ENCODE results near the gene TMF1.

DNA sequence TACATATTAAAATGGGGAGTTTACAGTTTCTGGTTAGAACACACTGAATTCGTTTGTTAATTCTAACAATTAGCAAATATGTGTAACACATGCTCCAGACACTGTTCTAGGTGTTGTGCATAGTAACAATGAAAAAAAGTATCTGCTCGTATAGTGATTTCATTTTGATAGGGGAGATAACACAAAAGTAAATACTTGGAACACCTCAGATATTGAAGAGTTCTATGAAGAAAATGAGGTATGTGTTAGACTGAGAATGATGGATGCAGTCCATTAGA is 6.8 kb upstream of the TMF1 start:
- TF ChIP-seq, protein P1, sequence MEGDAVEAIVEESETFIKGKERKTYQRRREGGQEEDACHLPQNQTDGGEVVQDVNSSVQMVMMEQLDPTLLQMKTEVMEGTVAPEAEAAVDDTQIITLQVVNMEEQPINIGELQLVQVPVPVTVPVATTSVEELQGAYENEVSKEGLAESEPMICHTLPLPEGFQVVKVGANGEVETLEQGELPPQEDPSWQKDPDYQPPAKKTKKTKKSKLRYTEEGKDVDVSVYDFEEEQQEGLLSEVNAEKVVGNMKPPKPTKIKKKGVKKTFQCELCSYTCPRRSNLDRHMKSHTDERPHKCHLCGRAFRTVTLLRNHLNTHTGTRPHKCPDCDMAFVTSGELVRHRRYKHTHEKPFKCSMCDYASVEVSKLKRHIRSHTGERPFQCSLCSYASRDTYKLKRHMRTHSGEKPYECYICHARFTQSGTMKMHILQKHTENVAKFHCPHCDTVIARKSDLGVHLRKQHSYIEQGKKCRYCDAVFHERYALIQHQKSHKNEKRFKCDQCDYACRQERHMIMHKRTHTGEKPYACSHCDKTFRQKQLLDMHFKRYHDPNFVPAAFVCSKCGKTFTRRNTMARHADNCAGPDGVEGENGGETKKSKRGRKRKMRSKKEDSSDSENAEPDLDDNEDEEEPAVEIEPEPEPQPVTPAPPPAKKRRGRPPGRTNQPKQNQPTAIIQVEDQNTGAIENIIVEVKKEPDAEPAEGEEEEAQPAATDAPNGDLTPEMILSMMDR (conservative IDR thresholded peaks at IDR 0.05; ENCODE audit: low read depth, low read length), result no peak
- no peak for TF ChIP-seq EZH2 (IDR thresholded peaks at IDR 0.05; ENCODE audit: borderline replicate concordance, low read depth, low read length, poor library complexity, severe bottlenecking)

Measured in A673 (cell line).